Breast epithelium (tissue), 3 donors: ENCODE measurements around the gene ZSCAN4.

Experiments
- POLR2A ChIP-seq: fragments of 450-650 bp; IDR thresholded peaks from one replicate; pipeline ENCODE4 v1.6.1; 2016; ENCODE audit warnings: antibody characterized with exemption, mild to moderate bottlenecking, moderate library complexity
- POLR2AphosphoS5 ChIP-seq, 3 donors: sonication (generic); formaldehyde crosslinking; IDR thresholded peaks; one replicate each; pipeline ENCODE4 v1.6.1; 2017; ENCODE audit warnings: antibody characterized with exemption in 3 of 3
- TF ChIP-seq, protein P1 (sequence below), 3 donors: fragments of 450-650 bp; IDR thresholded peaks; one replicate each; pipeline ENCODE4 v1.5.1; 2016 to 2017; ENCODE audit warnings: antibody characterized with exemption in 3 of 3, mild to moderate bottlenecking in 3 of 3, moderate library complexity in 3 of 3

DNA sequence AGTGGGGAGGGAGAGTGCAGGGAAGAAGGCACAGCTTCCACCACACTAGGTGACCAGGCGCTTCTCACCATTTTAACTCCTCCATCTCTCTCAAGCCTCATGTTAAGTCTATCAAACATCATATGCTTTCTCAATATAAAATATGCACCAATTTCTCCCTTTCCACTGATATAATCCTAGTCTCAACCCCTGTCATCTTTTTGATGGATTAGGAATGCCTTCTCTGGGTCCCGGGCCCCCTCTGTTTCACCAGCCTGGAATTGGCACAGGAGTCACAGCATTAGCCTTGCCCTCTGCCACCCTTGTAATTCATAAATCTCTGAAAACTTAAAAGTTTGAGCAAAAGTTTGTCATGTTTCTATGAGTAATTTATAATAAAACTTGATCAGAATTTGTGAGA is at the start of gene ZSCAN4:
- TF ChIP-seq, protein P1, sequence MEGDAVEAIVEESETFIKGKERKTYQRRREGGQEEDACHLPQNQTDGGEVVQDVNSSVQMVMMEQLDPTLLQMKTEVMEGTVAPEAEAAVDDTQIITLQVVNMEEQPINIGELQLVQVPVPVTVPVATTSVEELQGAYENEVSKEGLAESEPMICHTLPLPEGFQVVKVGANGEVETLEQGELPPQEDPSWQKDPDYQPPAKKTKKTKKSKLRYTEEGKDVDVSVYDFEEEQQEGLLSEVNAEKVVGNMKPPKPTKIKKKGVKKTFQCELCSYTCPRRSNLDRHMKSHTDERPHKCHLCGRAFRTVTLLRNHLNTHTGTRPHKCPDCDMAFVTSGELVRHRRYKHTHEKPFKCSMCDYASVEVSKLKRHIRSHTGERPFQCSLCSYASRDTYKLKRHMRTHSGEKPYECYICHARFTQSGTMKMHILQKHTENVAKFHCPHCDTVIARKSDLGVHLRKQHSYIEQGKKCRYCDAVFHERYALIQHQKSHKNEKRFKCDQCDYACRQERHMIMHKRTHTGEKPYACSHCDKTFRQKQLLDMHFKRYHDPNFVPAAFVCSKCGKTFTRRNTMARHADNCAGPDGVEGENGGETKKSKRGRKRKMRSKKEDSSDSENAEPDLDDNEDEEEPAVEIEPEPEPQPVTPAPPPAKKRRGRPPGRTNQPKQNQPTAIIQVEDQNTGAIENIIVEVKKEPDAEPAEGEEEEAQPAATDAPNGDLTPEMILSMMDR (IDR thresholded peaks at IDR 0.05): no peak
- no peak for TF ChIP-seq POLR2AphosphoS5 (IDR thresholded peaks at IDR 0.05)
- no peak for TF ChIP-seq POLR2A
